ENCODE measurements around the gene LHX2. TPM values are rescaled to one million over a fixed set of nuclear protein-coding genes. Genes with fewer than 3 reads are reported as not detected.

The LHX2 gene
- total and polyA plus RNA-seq, 2 of the 4 experiments (the other 2 are of a cell fraction), result not detected

GRCh38 chr9:123975871-123976270 lies 35.7 kb upstream of the LHX2 start:
- no peak overlapping the region for H3K18ac ChIP-seq (ENCODE audit: low read depth, low read length)
- 33% methylated on average over 1 of the region's 3 CpGs; no CpG with 5 or more reads in 1 of the 2 experiments for WGBS, 2 experiments (ENCODE audit: extremely low coverage in 2 of 2, insufficient read length in 1 of 2)
- no peak overlapping the region for H3K56ac ChIP-seq (ENCODE audit: extremely low read depth, insufficient read depth, low read length)
- no peaks in the 10 kb centered on the region for H3K79me1 ChIP-seq (ENCODE audit: low read depth in 1 of 2, low read length in 2 of 2)
- no peak overlapping the region for H3K4me2 ChIP-seq (ENCODE audit: low read depth, low read length)
- H4K5ac ChIP-seq (ENCODE audit: low read depth, low read length), result no peak overlapping the region
- no peaks in the 10 kb centered on the region for H3K4me1 ChIP-seq (ENCODE audit: control insufficient read depth, insufficient read depth, low read length)
- peaks cover 9% of the 10 kb centered on the region; the same call in 1 of the 2 replicates for H3K9me3 ChIP-seq (ENCODE audit: control insufficient read depth, insufficient read depth, low read length)
- no peaks in the 10 kb centered on the region for H3K36me3 ChIP-seq (ENCODE audit: control insufficient read depth, insufficient read depth, low read length)
- intact Hi-C loops (cut with micrococcal nuclease), result no loop called here
- no peak for TF ChIP-seq CEBPB (IDR thresholded peaks at IDR 0.05; ENCODE audit: low read depth, low read length)
- no peak for TF ChIP-seq RCOR1 (IDR thresholded peaks at IDR 0.05; ENCODE audit: insufficient replicate concordance, low read length)
- TF ChIP-seq POLR2A (IDR thresholded peaks at IDR 0.05; ENCODE audit: low read depth, low read length), result no peak
- TF ChIP-seq SMC3 (IDR thresholded peaks at IDR 0.05; ENCODE audit: low read depth, low read length), result no peak
- no peak for TF ChIP-seq MAZ (IDR thresholded peaks at IDR 0.05; ENCODE audit: borderline replicate concordance, low read depth, low read length)
- TF ChIP-seq MAFK (IDR thresholded peaks at IDR 0.05; ENCODE audit: low read depth, low read length), result no peak
- no peak for TF ChIP-seq NFE2L2 (IDR thresholded peaks at IDR 0.05; ENCODE audit: low read depth, low read length)
- TF ChIP-seq, protein P1, sequence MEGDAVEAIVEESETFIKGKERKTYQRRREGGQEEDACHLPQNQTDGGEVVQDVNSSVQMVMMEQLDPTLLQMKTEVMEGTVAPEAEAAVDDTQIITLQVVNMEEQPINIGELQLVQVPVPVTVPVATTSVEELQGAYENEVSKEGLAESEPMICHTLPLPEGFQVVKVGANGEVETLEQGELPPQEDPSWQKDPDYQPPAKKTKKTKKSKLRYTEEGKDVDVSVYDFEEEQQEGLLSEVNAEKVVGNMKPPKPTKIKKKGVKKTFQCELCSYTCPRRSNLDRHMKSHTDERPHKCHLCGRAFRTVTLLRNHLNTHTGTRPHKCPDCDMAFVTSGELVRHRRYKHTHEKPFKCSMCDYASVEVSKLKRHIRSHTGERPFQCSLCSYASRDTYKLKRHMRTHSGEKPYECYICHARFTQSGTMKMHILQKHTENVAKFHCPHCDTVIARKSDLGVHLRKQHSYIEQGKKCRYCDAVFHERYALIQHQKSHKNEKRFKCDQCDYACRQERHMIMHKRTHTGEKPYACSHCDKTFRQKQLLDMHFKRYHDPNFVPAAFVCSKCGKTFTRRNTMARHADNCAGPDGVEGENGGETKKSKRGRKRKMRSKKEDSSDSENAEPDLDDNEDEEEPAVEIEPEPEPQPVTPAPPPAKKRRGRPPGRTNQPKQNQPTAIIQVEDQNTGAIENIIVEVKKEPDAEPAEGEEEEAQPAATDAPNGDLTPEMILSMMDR (conservative IDR thresholded peaks at IDR 0.05; ENCODE audit: low read depth, low read length), result no peak
- no peak for TF ChIP-seq ELK1 (IDR thresholded peaks at IDR 0.05; ENCODE audit: borderline replicate concordance, low read depth, low read length)
- no peak for TF ChIP-seq BHLHE40 (IDR thresholded peaks at IDR 0.05; ENCODE audit: low read depth, low read length)
- TF ChIP-seq RFX5 (IDR thresholded peaks at IDR 0.05; ENCODE audit: low read depth, low read length), result no peak
- TF ChIP-seq CHD1 (IDR thresholded peaks at IDR 0.05; ENCODE audit: low read depth, low read length), result no peak
- no peak for TF ChIP-seq RAD21 (IDR thresholded peaks at IDR 0.05; ENCODE audit: low read length)
- H3K14ac ChIP-seq (replicated peaks; ENCODE audit: low read depth, low read length), result no peak overlapping the region
- H3K27ac ChIP-seq (ENCODE audit: insufficient read depth, low read length), result no peak overlapping the region
- no peak overlapping the region for H2BK5ac ChIP-seq (ENCODE audit: low read depth, low read length, poor library complexity, severe bottlenecking)
- DNase-seq, result no peak
- H3K9me1 ChIP-seq (ENCODE audit: insufficient read depth, low read length), result no peaks in the 10 kb centered on the region
- H2AK5ac ChIP-seq (ENCODE audit: low read depth, low read length), result no peak overlapping the region
- no peak overlapping the region for H3K9ac ChIP-seq (ENCODE audit: low read depth, low read length)
- no peak overlapping the region for H2AK9ac ChIP-seq (replicated peaks; ENCODE audit: low read depth, low read length, poor library complexity)
- no TSS peak for BruUV-seq (replicated peaks)
- no peak overlapping the region for H4K91ac ChIP-seq (ENCODE audit: insufficient read depth, low read depth, low read length)
- no peak overlapping the region for H2BK20ac ChIP-seq (ENCODE audit: low read depth, low read length)
- in situ Hi-C loops (cut with MboI; ENCODE audit: low sequenced_read_pairs), result no loop called here
- no peak overlapping the region for H2BK15ac ChIP-seq (ENCODE audit: low read depth, low read length)
- POLR2A ChIA-PET (ENCODE audit: unreplicated experiment), result no interaction called here
- dilution Hi-C loops (cut with HindIII; ENCODE audit: low sequenced_read_pairs, unreplicated experiment), result no loop called here
- no peak overlapping the region for H3K4me3 ChIP-seq (ENCODE audit: insufficient read depth, low read depth, low read length)
- no peak overlapping the region for H3K23ac ChIP-seq (ENCODE audit: low read depth, low read length)
- no peak overlapping the region for H3K4ac ChIP-seq (ENCODE audit: low read depth, low read length)
- H4K8ac ChIP-seq (ENCODE audit: low read depth in 2 of 2, low read length in 2 of 2), result no peak overlapping the region
- no peak overlapping the region for H2BK120ac ChIP-seq (ENCODE audit: low read depth, low read length)
- no peak overlapping the region for H2AFZ ChIP-seq (replicated peaks; ENCODE audit: low read length, poor library complexity)
- CTCF ChIA-PET, result no interaction called here
- peaks cover 25% of the 10 kb centered on the region for H3K27me3 ChIP-seq (ENCODE audit: control insufficient read depth, insufficient read depth, low read length)
- 0 out of 2 replicates have a peak, but pooled peaks cover 4% of the 10 kb centered on the region for H4K20me1 ChIP-seq (ENCODE audit: insufficient read depth, low read length)
- ATAC-seq (ENCODE audit: low read depth), result no peak
